Gastrocnemius medialis (tissue), 4 donors: Measurements from ENCODE around the gene SMC1B.
A peak's percentile ranks its signal among the peaks of the same experiment; 100 is the strongest.

ENCODE experiments used
- POLR2A ChIP-seq, 2 donors: fragments of 450-650 bp; IDR thresholded peaks; one replicate each; pipeline ENCODE4 v1.6.1; 2017; ENCODE audit warnings: antibody characterized with exemption in 2 of 2, mild to moderate bottlenecking in 2 of 2, moderate library complexity in 2 of 2
- TF ChIP-seq, protein P1 (sequence below), 5 experiments: fragments of 450-650 bp in 3 of 5; fragments of 200-600 bp in 2 of 5; sonication (generic) in 2 of 5; IDR thresholded peaks in 4 of 5; conservative IDR thresholded peaks in 1 of 5; 1 replicate in 4 of 5; 2 replicates in 1 of 5; pipeline ENCODE4 v1.5.1; 2016 to 2019; ENCODE audit warnings: antibody characterized with exemption in 5 of 5, mild to moderate bottlenecking in 3 of 5, moderate library complexity in 3 of 5

DNA sequence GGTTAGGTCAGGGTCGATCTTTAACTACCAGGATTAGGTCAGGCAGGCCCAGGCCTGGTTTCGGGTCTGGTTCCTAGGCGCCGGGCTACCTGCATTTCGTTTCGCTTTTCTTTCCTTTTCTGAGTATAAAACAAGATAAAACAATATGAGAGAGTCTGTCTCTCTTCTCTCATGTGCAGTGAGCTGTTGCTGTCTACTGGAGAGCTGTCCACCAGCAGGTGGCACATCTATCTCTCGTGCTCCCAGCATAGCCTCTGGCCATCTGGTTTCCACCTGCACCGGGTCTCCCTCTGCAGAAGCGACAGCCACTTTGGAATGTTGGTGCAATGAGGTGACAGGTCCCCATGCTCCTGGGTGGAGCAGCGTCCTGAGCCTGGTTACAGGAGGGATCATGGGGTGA, 27.7 kb upstream of the SMC1B start:
- TF ChIP-seq, protein P1, sequence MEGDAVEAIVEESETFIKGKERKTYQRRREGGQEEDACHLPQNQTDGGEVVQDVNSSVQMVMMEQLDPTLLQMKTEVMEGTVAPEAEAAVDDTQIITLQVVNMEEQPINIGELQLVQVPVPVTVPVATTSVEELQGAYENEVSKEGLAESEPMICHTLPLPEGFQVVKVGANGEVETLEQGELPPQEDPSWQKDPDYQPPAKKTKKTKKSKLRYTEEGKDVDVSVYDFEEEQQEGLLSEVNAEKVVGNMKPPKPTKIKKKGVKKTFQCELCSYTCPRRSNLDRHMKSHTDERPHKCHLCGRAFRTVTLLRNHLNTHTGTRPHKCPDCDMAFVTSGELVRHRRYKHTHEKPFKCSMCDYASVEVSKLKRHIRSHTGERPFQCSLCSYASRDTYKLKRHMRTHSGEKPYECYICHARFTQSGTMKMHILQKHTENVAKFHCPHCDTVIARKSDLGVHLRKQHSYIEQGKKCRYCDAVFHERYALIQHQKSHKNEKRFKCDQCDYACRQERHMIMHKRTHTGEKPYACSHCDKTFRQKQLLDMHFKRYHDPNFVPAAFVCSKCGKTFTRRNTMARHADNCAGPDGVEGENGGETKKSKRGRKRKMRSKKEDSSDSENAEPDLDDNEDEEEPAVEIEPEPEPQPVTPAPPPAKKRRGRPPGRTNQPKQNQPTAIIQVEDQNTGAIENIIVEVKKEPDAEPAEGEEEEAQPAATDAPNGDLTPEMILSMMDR (IDR thresholded peaks at IDR 0.05 in 4 of 5, conservative IDR thresholded peaks at IDR 0.05 in 1 of 5) = peak in 4 of 5 experiments; percentile 44 to 62 (median 56)
- no peak for TF ChIP-seq POLR2A (IDR thresholded peaks at IDR 0.05)
